Natural killer cell (primary cell): Measurements from ENCODE around the gene JAML. TPM values are rescaled to one million over a fixed set of nuclear protein-coding genes. Genes with fewer than 3 reads are reported as not detected.

Experiments used
- ATAC-seq, 3 donors: fragments of 150-1000 bp in 2 of 3; fragments of 200-7000 bp in 1 of 3; cut with Tn5 transposase; 1 replicate in 1 of 3; 2 replicates in 2 of 3; pipeline ENCODE4 v1.10.0; 2021; ENCODE audit warnings: mild to moderate bottlenecking in 2 of 3, moderate library complexity in 2 of 3
- DNase-seq, 2 donors: peaks; one replicate each; pipeline versions ENCODE4 v3.0.0 to v3.0.0-alpha.2; 2013 to 2021; ENCODE audit warnings: mixed read lengths in 1 of 2
- H3K27ac ChIP-seq: one replicate; pipeline ENCODE4 v1.5.1; 2013; ENCODE audit warnings: mild to moderate bottlenecking, low read length
- H3K27me3 ChIP-seq: one replicate; pipeline ENCODE4 v1.6.1; 2013; ENCODE audit warnings: low read length; ENCODE audit not compliant: control insufficient read depth, insufficient read depth
- H3K36me3 ChIP-seq: one replicate; pipeline ENCODE4 v1.6.1; 2013; ENCODE audit warnings: low read length; ENCODE audit not compliant: control insufficient read depth, insufficient read depth
- H3K4me1 ChIP-seq: one replicate; pipeline ENCODE4 v1.6.1; 2013; ENCODE audit warnings: low read length; ENCODE audit not compliant: control insufficient read depth, insufficient read depth
- H3K4me3 ChIP-seq: one replicate; pipeline ENCODE4 v1.5.1; 2013; ENCODE audit warnings: low read length
- H3K9me3 ChIP-seq: one replicate; pipeline ENCODE4 v1.6.1; 2013; ENCODE audit warnings: low read length; ENCODE audit not compliant: control insufficient read depth, insufficient read depth
- H3K27ac Mint-ChIP-seq, 2 donors: one replicate each; pipeline ENCODE4 v1.8.0; 2022; ENCODE audit warnings: mild to moderate bottlenecking in 2 of 2, mixed read lengths in 2 of 2, moderate library complexity in 1 of 2
- H3K27me3 Mint-ChIP-seq, 2 donors: one replicate each; pipeline ENCODE4 v1.8.0; 2022; ENCODE audit warnings: low read depth in 2 of 2, mixed read lengths in 2 of 2
- H3K36me3 Mint-ChIP-seq: one replicate; pipeline ENCODE4 v1.8.0; 2022; ENCODE audit warnings: mixed read lengths
- H3K4me1 Mint-ChIP-seq, 2 donors: one replicate each; pipeline ENCODE4 v1.8.0; 2022; ENCODE audit warnings: mixed read lengths in 2 of 2
- H3K4me3 Mint-ChIP-seq: one replicate; pipeline ENCODE4 v1.8.0; 2022; ENCODE audit warnings: mild to moderate bottlenecking, moderate library complexity, mixed read lengths
- H3K9me3 Mint-ChIP-seq, 2 donors: one replicate each; pipeline ENCODE4 v1.8.0; 2022; ENCODE audit warnings: mixed read lengths in 2 of 2
- CTCF ChIP-seq: fragments of 200-600 bp; IDR thresholded peaks from one replicate; pipeline ENCODE4 v1.8.0; 2022; ENCODE audit warnings: antibody characterized with exemption
- WGBS: methylation state at CpG from one replicate; pipeline ENCODE4 v1.1.7; 2013; ENCODE audit warnings: missing lambda C conversion rate; ENCODE audit not compliant: insufficient coverage; 5-methylcytosine and 5-hydroxymethylcytosine counted together
- intact Hi-C: fragments of 100-400 bp; cut with micrococcal nuclease; formaldehyde crosslinking; loops from one replicate; pipeline ENCODE4 v1.14.2; 2022
- total RNA-seq, 4 donors: library from RNA; stranded (reverse); fragments of 120-200 nt in 1 of 4; gene quantifications; one replicate each; pipeline versions ENCODE4 v1.2.3 to v1.2.4, GENCODE V29; 2013 to 2022

JAML gene
- total RNA-seq, result 10 to 100 TPM in 2 of 3 donors, 1 to 10 TPM in 1; 7.1 to 27.8 (median 12.8) TPM
- total RNA-seq (2013), result 83.6 TPM

- H3K27me3 Mint-ChIP-seq, result peaks cover 13 to 45% of the 10 kb centered on the region in 2 donors
- no peaks in the 10 kb centered on the region for H3K9me3 Mint-ChIP-seq
- H3K9me3 ChIP-seq, result no peaks in the 10 kb centered on the region
- TF ChIP-seq CTCF, result no peak
- intact Hi-C loops, result loop anchor here (10.0 kb wide), 1 partner anchor 220 kb away; no protein-coding TSS in a partner anchor
- H3K4me1 Mint-ChIP-seq, result peaks cover 39 to 50% of the 10 kb centered on the region in 2 donors
- no peaks in the 10 kb centered on the region for H3K36me3 ChIP-seq
- DNase-seq, result peak in 1 of 2 donors; percentile 89
- H3K27me3 ChIP-seq, result no peaks in the 10 kb centered on the region
- ATAC-seq, result peak in 2 of 3 donors; percentile 34 to 56
- H3K36me3 Mint-ChIP-seq, result no peaks in the 10 kb centered on the region
- H3K4me1 ChIP-seq, result peaks cover 65% of the 10 kb centered on the region
- H3K4me3 Mint-ChIP-seq, result peak within 1 kb of the TSS; percentile 66
- 34% methylated on average over 6 of the region's 6 CpGs for WGBS
- peak within 1 kb of the TSS; percentile 47 for H3K27ac ChIP-seq
- peak within 1 kb of the TSS in 1 of 2 donors; percentile 89 for H3K27ac Mint-ChIP-seq
- peak within 1 kb of the TSS; percentile 33 for H3K4me3 ChIP-seq
Measured at GRCh38 chr11:118224511-118225188, at the start of gene JAML. TSS of gene JAML (minus strand) at chr11:118225011. CDS start at chr11:118214866, 10,145 bp downstream.

- no peak for TF ChIP-seq CTCF
- intact Hi-C loops, result no loop called here
- ATAC-seq, result no peak
- Histone ChIP-seq H3K4me1 (no peaks in the 10 kb centered on the region), H3K27ac (no peak overlapping the region), H3K36me3 (no peaks in the 10 kb centered on the region), H3K27me3 (no peaks in the 10 kb centered on the region), H3K4me3 (no peak overlapping the region), H3K9me3 (no peaks in the 10 kb centered on the region)
- H3K27me3 Mint-ChIP-seq, result peaks cover 20 to 28% of the 10 kb centered on the region in 2 donors
- H3K9me3 Mint-ChIP-seq, result no peaks in the 10 kb centered on the region
- no peak overlapping the region for H3K27ac Mint-ChIP-seq
- H3K4me1 Mint-ChIP-seq, result no peaks in the 10 kb centered on the region
- no peak overlapping the region for H3K4me3 Mint-ChIP-seq
- H3K36me3 Mint-ChIP-seq, result no peaks in the 10 kb centered on the region
- DNase-seq, result no peak
- WGBS, result no CpG with 5 or more reads among the region's 2 CpGs
Measured at GRCh38 chr11:118274186-118274585, 49.4 kb upstream of the JAML start.

- TF ChIP-seq CTCF, result no peak
- H3K4me1 ChIP-seq, result no peaks in the 10 kb centered on the region
- no peak overlapping the region for H3K4me3 ChIP-seq
- intact Hi-C loops, result no loop called here
- H3K27me3 Mint-ChIP-seq, result peaks cover 22% of the 10 kb centered on the region in 2 donors
- H3K4me3 Mint-ChIP-seq, result no peak overlapping the region
- no peaks in the 10 kb centered on the region for H3K4me1 Mint-ChIP-seq
- no peaks in the 10 kb centered on the region for H3K27me3 ChIP-seq
- H3K27ac Mint-ChIP-seq, result no peak overlapping the region
- WGBS, result 75% methylated on average over 2 of the region's 2 CpGs
- no peaks in the 10 kb centered on the region for H3K36me3 Mint-ChIP-seq
- no peaks in the 10 kb centered on the region for H3K36me3 ChIP-seq
- no peaks in the 10 kb centered on the region for H3K9me3 Mint-ChIP-seq
- no peak for ATAC-seq
- H3K27ac ChIP-seq, result no peak overlapping the region
- H3K9me3 ChIP-seq, result no peaks in the 10 kb centered on the region
- DNase-seq, result no peak
Measured at GRCh38 chr11:118272001-118272400, 47.2 kb upstream of the JAML start.
